SK-N-SH (cell line): ENCODE data around the gene PDE4D. TPM values are rescaled to one million over a fixed set of nuclear protein-coding genes. Genes with fewer than 3 reads are reported as not detected.
A peak's percentile ranks its signal among the peaks of the same experiment; 100 is the strongest.

Source experiments
- CTCF ChIA-PET: fragments of 300-600, 350-600 bp; formaldehyde crosslinking; extraction: SDS; loops from one replicate; lab custom pipeline; 2021; lab: Yijun Ruan, JAX
- POLR2A ChIA-PET: fragments of 350-600 bp; sonication (Branson Sonifier 250); formaldehyde crosslinking; extraction: SDS; loops from one replicate; lab custom pipeline; 2020; ENCODE audit warnings: antibody characterized with exemption, inconsistent platforms; lab: Yijun Ruan, JAX
- DNase-seq: peaks from one replicate; pipeline ENCODE4 v3.0.0; 2012
- H2AFZ ChIP-seq: fragments of 200-600 bp; sonication (generic); 2 replicates; pipeline ENCODE4 v1.8.1; 2016; ENCODE audit warnings: antibody characterized with exemption, mild to moderate bottlenecking, low read depth
- H3F3A ChIP-seq: fragments of 200-600 bp; sonication (generic); replicated peaks from 2 replicates; pipeline ENCODE3; 2016; ENCODE audit warnings: antibody characterized with exemption, mild to moderate bottlenecking; ENCODE audit not compliant: insufficient read depth
- H3K27ac ChIP-seq, 2 experiments: fragments of 200-500 bp in 1 of 2; fragments of 200-600 bp in 1 of 2; sonication (Bioruptor generic) in 1 of 2; sonication (generic), shearing (Covaris generic) in 1 of 2; 2 replicates each; pipeline versions ENCODE4 v1.5.1 to v1.6.1; 2014 to 2016; ENCODE audit warnings: low read depth in 2 of 2, inconsistent platforms in 1 of 2, low read length in 1 of 2, mild to moderate bottlenecking in 1 of 2, mixed read lengths in 1 of 2
- H3K27me3 ChIP-seq: fragments of 200-600 bp; sonication (generic), shearing (Covaris generic); 2 replicates; pipeline ENCODE4 v1.6.1; 2016; ENCODE audit warnings: mixed run types; ENCODE audit not compliant: insufficient read depth
- H3K36me3 ChIP-seq, 2 experiments: fragments of 200-500 bp in 1 of 2; fragments of 200-600 bp in 1 of 2; sonication (Bioruptor generic) in 1 of 2; sonication (generic) in 1 of 2; replicated peaks in 1 of 2; 2 replicates each; pipeline versions ENCODE3 to v1.5.1; 2014 to 2016; ENCODE audit warnings: low read length in 1 of 2, mild to moderate bottlenecking in 1 of 2; ENCODE audit not compliant: insufficient read depth in 2 of 2, control insufficient read depth in 1 of 2
- H3K4me1 ChIP-seq, 2 experiments: fragments of 200-500 bp in 1 of 2; fragments of 200-600 bp in 1 of 2; sonication (Bioruptor generic) in 1 of 2; sonication (generic), shearing (Covaris generic) in 1 of 2; 2 replicates each; pipeline versions ENCODE4 v1.5.1 to v1.6.1; 2014 to 2016; ENCODE audit warnings: low read depth in 1 of 2, low read length in 1 of 2, mixed run types in 1 of 2; ENCODE audit not compliant: insufficient read depth in 2 of 2, control insufficient read depth in 1 of 2
- H3K4me2 ChIP-seq: fragments of 200-600 bp; sonication (generic), shearing (Covaris generic); 2 replicates; pipeline ENCODE4 v1.6.1; 2017; ENCODE audit warnings: mixed run types
- H3K4me3 ChIP-seq, 2 experiments: fragments of 200-500 bp in 1 of 2; fragments of 200-600 bp in 1 of 2; sonication (Bioruptor generic) in 1 of 2; sonication (generic), shearing (Covaris generic) in 1 of 2; 2 replicates each; pipeline versions ENCODE4 v1.5.1 to v1.8.1; 2014 to 2016; ENCODE audit warnings: low read depth in 2 of 2, inconsistent platforms in 1 of 2, low read length in 1 of 2, mild to moderate bottlenecking in 1 of 2, mixed read lengths in 1 of 2, moderate library complexity in 1 of 2
- H3K79me2 ChIP-seq: fragments of 200-600 bp; sonication (generic); 2 replicates; pipeline ENCODE4 v1.8.1; 2017; ENCODE audit warnings: mild to moderate bottlenecking; ENCODE audit not compliant: insufficient read depth
- H3K9ac ChIP-seq: fragments of 200-600 bp; sonication (generic); 2 replicates; pipeline ENCODE4 v1.6.1; 2017; ENCODE audit warnings: mixed run types
- H3K9me2 ChIP-seq: fragments of 200-600 bp; sonication (generic); 2 replicates; pipeline ENCODE4 v1.6.1; 2017; ENCODE audit warnings: mixed run types
- H3K9me3 ChIP-seq: fragments of 200-600 bp; sonication (generic); 2 replicates; pipeline ENCODE4 v1.6.1; 2017; ENCODE audit warnings: mixed run types, mild to moderate bottlenecking, moderate library complexity
- H4K20me1 ChIP-seq: fragments of 200-600 bp; sonication (generic); 2 replicates; pipeline ENCODE4 v1.6.1; 2017; ENCODE audit warnings: mild to moderate bottlenecking, mixed run types; ENCODE audit not compliant: insufficient read depth
- CHD2 ChIP-seq: fragments of 150-350 bp; IDR thresholded peaks from 2 replicates; pipeline ENCODE4 v1.6.1; 2018; ENCODE audit warnings: low read length; ENCODE audit not compliant: partially characterized antibody
- ELF1 ChIP-seq: IDR thresholded peaks from 2 replicates; pipeline ENCODE4 v1.4.0; 2012
- FOXJ3 ChIP-seq: sonication (generic); formaldehyde crosslinking; IDR thresholded peaks from 2 replicates; pipeline ENCODE4 v1.5.1; 2020; ENCODE audit warnings: mild to moderate bottlenecking, missing genetic modification reagents
- GATA2 ChIP-seq: sonication (generic); formaldehyde crosslinking; IDR thresholded peaks from 2 replicates; pipeline ENCODE4 v1.5.0; 2020; ENCODE audit warnings: mild to moderate bottlenecking, missing genetic modification reagents
- NFIC ChIP-seq: IDR thresholded peaks from 2 replicates; pipeline ENCODE4 v1.4.0; 2012; ENCODE audit warnings: borderline replicate concordance
- RAD21 ChIP-seq: IDR thresholded peaks from 2 replicates; pipeline ENCODE4 v1.6.1; 2012; ENCODE audit warnings: mild to moderate bottlenecking, low read length
- REST ChIP-seq: IDR thresholded peaks from 2 replicates; pipeline ENCODE4 v1.6.1; 2012; ENCODE audit warnings: mild to moderate bottlenecking, low read depth, low read length, moderate library complexity
- RFX5 ChIP-seq: IDR thresholded peaks from 2 replicates; pipeline ENCODE4 v1.6.1; 2012; ENCODE audit warnings: mild to moderate bottlenecking, improper control_type of control experiment, low read length
- SMC3 ChIP-seq: IDR thresholded peaks from 2 replicates; pipeline ENCODE4 v1.6.1; 2012; ENCODE audit warnings: low read depth, low read length, improper control_type of control experiment
- TAF1 ChIP-seq: IDR thresholded peaks from 2 replicates; pipeline ENCODE4 v1.6.1; 2012; ENCODE audit warnings: low read depth, mild to moderate bottlenecking, low read length, moderate library complexity, borderline replicate concordance
- TCF12 ChIP-seq: IDR thresholded peaks from 2 replicates; pipeline ENCODE4 v1.4.0; 2012
- TEAD4 ChIP-seq: IDR thresholded peaks from 2 replicates; pipeline ENCODE4 v1.4.0; 2012; ENCODE audit warnings: mild to moderate bottlenecking, borderline replicate concordance; ENCODE audit not compliant: insufficient read depth
- WGBS: methylation state at CpG from one replicate; pipeline ENCODE4 v1.1.6; 2017; ENCODE audit warnings: low lambda C conversion rate; 5-methylcytosine and 5-hydroxymethylcytosine counted together
- polyA plus RNA-seq, 3 experiments: library from polyadenylated mRNA; depleted of rRNA; stranded (reverse); fragments of >200 nt; gene quantifications; 2 replicates each; pipeline ENCODE4 v1.2.3, GENCODE V29; 2012
- TF ChIP-seq, protein P1 (sequence below): fragments of 200-600 bp; sonication (generic); IDR thresholded peaks from 2 replicates; pipeline ENCODE4 v1.6.1; 2017; ENCODE audit warnings: antibody characterized with exemption, mild to moderate bottlenecking, moderate library complexity
- TF ChIP-seq, protein P2 (sequence below): IDR thresholded peaks from 2 replicates; pipeline ENCODE4 v1.4.0; 2012; ENCODE audit warnings: low read depth
- TF ChIP-seq, protein P3 (sequence below): IDR thresholded peaks from 2 replicates; pipeline ENCODE4 v1.4.0; 2012; ENCODE audit warnings: low read depth, borderline replicate concordance
- TF ChIP-seq, protein P4 (sequence below): fragments of 150-350 bp; IDR thresholded peaks from 2 replicates; pipeline ENCODE4 v1.6.1; 2017; ENCODE audit warnings: antibody characterized with exemption, low read length, low read depth, borderline replicate concordance

PDE4D gene
- polyA plus RNA-seq, 1 of the 3 experiments (the other 2 are of a cell fraction), result 2.4 TPM

GRCh38 chr5:59367791-59368394, 525.6 kb downstream of the PDE4D start:
- H3K9me2 ChIP-seq, result no peaks in the 10 kb centered on the region
- TF ChIP-seq SMC3 (peak; percentile 94), RAD21 (peak; percentile 89), RFX5 (no peak)
- TF ChIP-seq, protein P1, sequence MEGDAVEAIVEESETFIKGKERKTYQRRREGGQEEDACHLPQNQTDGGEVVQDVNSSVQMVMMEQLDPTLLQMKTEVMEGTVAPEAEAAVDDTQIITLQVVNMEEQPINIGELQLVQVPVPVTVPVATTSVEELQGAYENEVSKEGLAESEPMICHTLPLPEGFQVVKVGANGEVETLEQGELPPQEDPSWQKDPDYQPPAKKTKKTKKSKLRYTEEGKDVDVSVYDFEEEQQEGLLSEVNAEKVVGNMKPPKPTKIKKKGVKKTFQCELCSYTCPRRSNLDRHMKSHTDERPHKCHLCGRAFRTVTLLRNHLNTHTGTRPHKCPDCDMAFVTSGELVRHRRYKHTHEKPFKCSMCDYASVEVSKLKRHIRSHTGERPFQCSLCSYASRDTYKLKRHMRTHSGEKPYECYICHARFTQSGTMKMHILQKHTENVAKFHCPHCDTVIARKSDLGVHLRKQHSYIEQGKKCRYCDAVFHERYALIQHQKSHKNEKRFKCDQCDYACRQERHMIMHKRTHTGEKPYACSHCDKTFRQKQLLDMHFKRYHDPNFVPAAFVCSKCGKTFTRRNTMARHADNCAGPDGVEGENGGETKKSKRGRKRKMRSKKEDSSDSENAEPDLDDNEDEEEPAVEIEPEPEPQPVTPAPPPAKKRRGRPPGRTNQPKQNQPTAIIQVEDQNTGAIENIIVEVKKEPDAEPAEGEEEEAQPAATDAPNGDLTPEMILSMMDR, result peak; percentile 83
- H4K20me1 ChIP-seq, result no peaks in the 10 kb centered on the region
- H3K9ac ChIP-seq, result no peak overlapping the region
- H2AFZ ChIP-seq, result no peak overlapping the region; the same call in 1 of the 2 replicates
- no peaks in the 10 kb centered on the region for H3K36me3 ChIP-seq
- no peaks in the 10 kb centered on the region for H3F3A ChIP-seq
- no peaks in the 10 kb centered on the region for H3K79me2 ChIP-seq
- H3K4me2 ChIP-seq, result no peak overlapping the region
- no peaks in the 10 kb centered on the region for H3K9me3 ChIP-seq
- H3K4me3 ChIP-seq, result no peak overlapping the region; a peak in 1 of 4 replicates
- peak; percentile 39 for DNase-seq
- no peaks in the 10 kb centered on the region for H3K27me3 ChIP-seq
- ChIA-PET POLR2A (interaction anchor here (1.0 kb wide), 1 partner anchor 180 kb away, joined by 5 read pairs; no protein-coding TSS in a partner anchor), CTCF (interaction anchor here (0.6 to 11.3 kb wide), 45 partner anchors 8 to 1121 kb away, joined by 3 to 112 read pairs (median 4); no protein-coding TSS in a partner anchor)
- H3K27ac ChIP-seq, result no peak overlapping the region
- no peaks in the 10 kb centered on the region; a peak in 2 of 4 replicates for H3K4me1 ChIP-seq
- WGBS, result 13% methylated on average over 7 of the region's 7 CpGs

- Histone ChIP-seq H3K27me3 (no peaks in the 10 kb centered on the region), H3K9me2 (no peaks in the 10 kb centered on the region), H3K79me2 (no peaks in the 10 kb centered on the region), H4K20me1 (no peaks in the 10 kb centered on the region), H3K36me3 (no peaks in the 10 kb centered on the region), H3K4me2 (no peak overlapping the region), H3K4me3 (no peak overlapping the region), H3K9ac (no peak overlapping the region), H3K27ac (no peak overlapping the region), H3K4me1 (no peaks in the 10 kb centered on the region; a peak in 2 of 4 replicates), H3F3A (no peaks in the 10 kb centered on the region), H3K9me3 (no peaks in the 10 kb centered on the region), H2AFZ (no peak overlapping the region)
- CTCF ChIA-PET, result interaction anchor here (0.7 to 11.3 kb wide), 14 partner anchors 11 to 333 kb away, joined by 4 to 112 read pairs (median 12); no protein-coding TSS in a partner anchor
- no peak for DNase-seq
- TF ChIP-seq GATA2 (CRISPR knock-in tag) (no peak), ELF1 (no peak), TCF12 (no peak), TAF1 (no peak), FOXJ3 (CRISPR knock-in tag) (no peak), CHD2 (no peak), REST (no peak), TEAD4 (no peak), NFIC (no peak)
- TF ChIP-seq, protein P2, sequence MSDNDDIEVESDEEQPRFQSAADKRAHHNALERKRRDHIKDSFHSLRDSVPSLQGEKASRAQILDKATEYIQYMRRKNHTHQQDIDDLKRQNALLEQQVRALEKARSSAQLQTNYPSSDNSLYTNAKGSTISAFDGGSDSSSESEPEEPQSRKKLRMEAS, result no peak
- TF ChIP-seq, protein P3, sequence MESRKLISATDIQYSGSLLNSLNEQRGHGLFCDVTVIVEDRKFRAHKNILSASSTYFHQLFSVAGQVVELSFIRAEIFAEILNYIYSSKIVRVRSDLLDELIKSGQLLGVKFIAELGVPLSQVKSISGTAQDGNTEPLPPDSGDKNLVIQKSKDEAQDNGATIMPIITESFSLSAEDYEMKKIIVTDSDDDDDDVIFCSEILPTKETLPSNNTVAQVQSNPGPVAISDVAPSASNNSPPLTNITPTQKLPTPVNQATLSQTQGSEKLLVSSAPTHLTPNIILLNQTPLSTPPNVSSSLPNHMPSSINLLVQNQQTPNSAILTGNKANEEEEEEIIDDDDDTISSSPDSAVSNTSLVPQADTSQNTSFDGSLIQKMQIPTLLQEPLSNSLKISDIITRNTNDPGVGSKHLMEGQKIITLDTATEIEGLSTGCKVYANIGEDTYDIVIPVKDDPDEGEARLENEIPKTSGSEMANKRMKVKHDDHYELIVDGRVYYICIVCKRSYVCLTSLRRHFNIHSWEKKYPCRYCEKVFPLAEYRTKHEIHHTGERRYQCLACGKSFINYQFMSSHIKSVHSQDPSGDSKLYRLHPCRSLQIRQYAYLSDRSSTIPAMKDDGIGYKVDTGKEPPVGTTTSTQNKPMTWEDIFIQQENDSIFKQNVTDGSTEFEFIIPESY, result no peak
- TF ChIP-seq, protein P4, sequence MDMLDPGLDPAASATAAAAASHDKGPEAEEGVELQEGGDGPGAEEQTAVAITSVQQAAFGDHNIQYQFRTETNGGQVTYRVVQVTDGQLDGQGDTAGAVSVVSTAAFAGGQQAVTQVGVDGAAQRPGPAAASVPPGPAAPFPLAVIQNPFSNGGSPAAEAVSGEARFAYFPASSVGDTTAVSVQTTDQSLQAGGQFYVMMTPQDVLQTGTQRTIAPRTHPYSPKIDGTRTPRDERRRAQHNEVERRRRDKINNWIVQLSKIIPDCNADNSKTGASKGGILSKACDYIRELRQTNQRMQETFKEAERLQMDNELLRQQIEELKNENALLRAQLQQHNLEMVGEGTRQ, result no peak
- 85% methylated on average over 4 of the region's 4 CpGs for WGBS
- POLR2A ChIA-PET, result no interaction called here
These were observed 526.7 kb downstream of the PDE4D start for GRCh38 chr5:59366784-59367183.
